Uterus (tissue), 4 donors: ENCODE data around the gene CTDSP2. TPM values are rescaled to one million over a fixed set of nuclear protein-coding genes. Genes with fewer than 3 reads are reported as not detected.
A peak's percentile ranks its signal among the peaks of the same experiment; 100 is the strongest.

Experiments used
- DNase-seq, 2 donors: peaks; one replicate each; pipeline ENCODE4 v3.0.0-alpha.2; 2019 to 2020
- H3K27ac ChIP-seq, 2 donors: fragments of 200-600 bp; sonication (generic); 1 replicate in 1 of 2; 2 replicates in 1 of 2; pipeline ENCODE4 v1.5.1; 2016 to 2018
- H3K27me3 ChIP-seq, 2 donors: fragments of 200-600 bp; sonication (generic); one replicate each; pipeline ENCODE4 v1.5.1; 2018 to 2019; ENCODE audit warnings: control low read depth in 1 of 2
- H3K36me3 ChIP-seq, 2 donors: fragments of 200-600 bp; sonication (generic); one replicate each; pipeline ENCODE4 v1.5.1; 2019; ENCODE audit warnings: control low read depth in 1 of 2
- H3K4me1 ChIP-seq, 2 donors: fragments of 200-600 bp; sonication (generic); one replicate each; pipeline ENCODE4 v1.5.1; 2018 to 2019; ENCODE audit warnings: control low read depth in 1 of 2
- H3K4me3 ChIP-seq, 2 donors: fragments of 200-600 bp; sonication (generic); 1 replicate in 1 of 2; 2 replicates in 1 of 2; pipeline ENCODE4 v1.5.1; 2018 to 2019; ENCODE audit warnings: mild to moderate bottlenecking in 1 of 2
- H3K9me3 ChIP-seq, 2 donors: fragments of 200-600 bp; sonication (generic); one replicate each; pipeline ENCODE4 v1.5.1; 2019; ENCODE audit warnings: control low read depth in 1 of 2
- CTCF ChIP-seq, 4 experiments: fragments of 200-600 bp in 2 of 4; fragments of 450-650 bp in 2 of 4; sonication (generic) in 2 of 4; IDR thresholded peaks; one replicate each; pipeline ENCODE4 v1.5.1; 2016 to 2019; ENCODE audit warnings: antibody characterized with exemption in 4 of 4, mild to moderate bottlenecking in 2 of 4, moderate library complexity in 1 of 4
- POLR2A ChIP-seq, 2 donors: fragments of 450-650 bp; IDR thresholded peaks; one replicate each; pipeline ENCODE4 v1.6.1; 2016; ENCODE audit warnings: antibody characterized with exemption in 2 of 2, mild to moderate bottlenecking in 1 of 2, moderate library complexity in 1 of 2
- intact Hi-C: fragments of 100-400 bp; cut with DNase I; formaldehyde crosslinking; loops from one replicate; pipeline ENCODE4 v1.15.1; 2023; ENCODE audit warnings: low total_unique reads
- total RNA-seq, 4 donors: library from RNA; depleted of rRNA in 3 of 4; stranded (reverse); fragments of >200 nt in 3 of 4; gene quantifications; one replicate each; pipeline versions ENCODE4 v1.1.0 to v1.2.4, GENCODE V29; 2014 to 2023
- donor health status: DM: yes; HTN: yes; CAD: no.

The CTDSP2 gene
- total RNA-seq, 4 donors from 2014 or later: 66.2 to 212 (median 90.9) TPM

GRCh38 chr12:57832966-57833365 lies 13.6 kb downstream of the CTDSP2 start:
- DNase-seq: no peak
- Histone ChIP-seq H3K27me3 (no peaks in the 10 kb centered on the region), H3K4me1 (peaks cover 21 to 62% of the 10 kb centered on the region in 2 donors), H3K4me3 (peak overlapping the region in 1 of 2 donors; percentile 16), H3K9me3 (no peaks in the 10 kb centered on the region), H3K36me3 (no peaks in the 10 kb centered on the region), H3K27ac (peak overlapping the region; percentile 57 to 96)
- no peak for TF ChIP-seq CTCF (IDR thresholded peaks at IDR 0.05)
- no peak for TF ChIP-seq POLR2A (IDR thresholded peaks at IDR 0.05)
- intact Hi-C loops: no loop called here

DNA sequence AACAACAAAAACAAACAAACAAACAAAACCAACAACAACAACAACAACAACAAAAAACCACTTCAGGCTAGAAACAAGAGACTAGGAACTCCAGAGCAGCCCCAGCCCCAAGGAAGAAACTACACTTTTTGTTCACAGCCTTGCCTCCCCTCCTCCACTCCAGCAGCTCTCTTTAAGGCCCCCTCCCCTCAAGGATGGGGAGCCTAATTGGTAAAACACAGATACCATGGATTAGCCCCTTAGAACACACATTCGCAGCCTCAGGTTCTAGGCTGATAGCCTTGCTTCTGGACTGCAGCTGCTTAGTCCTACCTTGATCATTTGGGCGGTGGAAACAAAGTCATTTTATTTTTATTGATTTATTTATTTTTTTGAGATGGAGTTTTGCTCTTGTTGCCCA lies 16.1 kb downstream of the CTDSP2 start:
- H3K4me3 ChIP-seq: no peak overlapping the region
- peaks cover 12 to 49% of the 10 kb centered on the region in 2 donors for H3K4me1 ChIP-seq
- DNase-seq: no peak
- H3K36me3 ChIP-seq: no peaks in the 10 kb centered on the region
- no peak for TF ChIP-seq CTCF (IDR thresholded peaks at IDR 0.05)
- no peak for TF ChIP-seq POLR2A (IDR thresholded peaks at IDR 0.05)
- no peaks in the 10 kb centered on the region for H3K27me3 ChIP-seq
- intact Hi-C loops: no loop called here
- peak overlapping the region; percentile 11 to 18 for H3K27ac ChIP-seq
- H3K9me3 ChIP-seq: no peaks in the 10 kb centered on the region

GRCh38 chr12:57829025-57829777 lies 17.3 kb downstream of the CTDSP2 start:
- Histone ChIP-seq H3K36me3 (no peaks in the 10 kb centered on the region), H3K27ac (no peak overlapping the region)

DNA sequence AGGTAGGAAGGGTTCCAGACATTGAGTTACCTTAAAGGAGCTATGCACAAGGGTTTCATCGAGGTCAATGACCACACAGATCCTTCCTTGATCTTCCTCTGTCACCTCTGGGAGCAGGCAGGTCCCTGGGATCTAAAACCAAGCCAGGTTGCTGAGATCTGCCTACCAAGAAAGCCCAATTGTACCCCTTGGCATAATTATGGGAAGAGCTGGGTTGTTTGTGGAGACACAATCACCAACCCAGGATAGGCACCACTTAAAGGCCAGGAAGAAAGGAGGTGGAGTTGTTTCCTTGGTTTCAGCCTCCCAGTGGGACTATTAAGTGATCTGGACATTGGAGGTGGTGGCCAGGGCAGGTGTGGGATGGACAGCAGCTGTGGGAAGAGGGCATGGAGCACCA lies 19.6 kb downstream of the CTDSP2 start:
- Histone ChIP-seq H3K9me3 (no peaks in the 10 kb centered on the region), H3K27me3 (no peaks in the 10 kb centered on the region), H3K27ac (peak overlapping the region in 1 of 2 donors; percentile 26), H3K4me3 (no peak overlapping the region), H3K4me1 (peaks cover 0 to 22% of the 10 kb centered on the region in 2 donors), H3K36me3 (no peaks in the 10 kb centered on the region)
- TF ChIP-seq CTCF (IDR thresholded peaks at IDR 0.05): no peak
- no peak for TF ChIP-seq POLR2A (IDR thresholded peaks at IDR 0.05)
- DNase-seq: no peak
- intact Hi-C loops: no loop called here

More at GRCh38 chr12:57829025-57829777, 17.3 kb downstream of the CTDSP2 start:
- Histone ChIP-seq H3K4me1 (peaks cover 1 to 39% of the 10 kb centered on the region in 2 donors), H3K27me3 (no peaks in the 10 kb centered on the region), H3K4me3 (no peak overlapping the region), H3K9me3 (no peaks in the 10 kb centered on the region)
- TF ChIP-seq CTCF (IDR thresholded peaks at IDR 0.05): no peak
- no peak for TF ChIP-seq POLR2A (IDR thresholded peaks at IDR 0.05)
- intact Hi-C loops: no loop called here
- DNase-seq: no peak

DNA sequence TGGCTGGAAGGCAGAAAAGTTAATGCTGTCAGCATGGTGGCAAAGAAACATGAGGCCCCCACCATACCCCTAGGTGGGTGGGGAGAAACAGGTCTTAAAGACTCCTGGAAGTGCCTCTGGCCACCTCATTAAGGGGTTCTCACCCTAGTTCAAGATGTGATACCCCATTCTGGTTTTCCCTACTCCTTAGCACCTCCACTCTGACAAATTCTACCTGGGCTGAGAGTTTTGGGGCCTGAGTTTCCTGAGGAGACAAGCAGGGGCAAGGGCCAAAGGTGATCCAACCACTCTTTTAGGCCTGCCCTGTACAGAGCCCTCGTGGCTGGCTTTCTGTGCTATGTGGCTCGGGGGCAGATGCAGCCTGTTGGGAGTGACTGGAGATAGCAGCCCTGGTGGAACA lies 20.1 kb downstream of the CTDSP2 start:
- Histone ChIP-seq H3K36me3 (no peaks in the 10 kb centered on the region), H3K9me3 (no peaks in the 10 kb centered on the region), H3K4me3 (no peak overlapping the region), H3K27ac (peak overlapping the region in 1 of 2 donors; percentile 26), H3K27me3 (no peaks in the 10 kb centered on the region), H3K4me1 (peaks cover 0 to 22% of the 10 kb centered on the region in 2 donors)
- TF ChIP-seq POLR2A (IDR thresholded peaks at IDR 0.05) (no peak), CTCF (IDR thresholded peaks at IDR 0.05) (no peak)
- intact Hi-C loops: no loop called here
- no peak for DNase-seq
